WTC11 (cell line): Measurements from ENCODE around the gene CMC2. TPM values are rescaled to one million over a fixed set of nuclear protein-coding genes. Genes with fewer than 3 reads are reported as not detected.

ENCODE experiments used
- ATAC-seq: fragments of 200-7000 bp; cut with Tn5 transposase; 2 replicates; pipeline ENCODE4 v1.10.0; 2021; ENCODE audit warnings: mild to moderate bottlenecking, moderate library complexity
- CTCF ChIA-PET: fragments of 300-600 bp; sonication (Branson Sonifier 250); formaldehyde crosslinking; loops from one replicate; lab custom pipeline; 2021; ENCODE audit warnings: antibody characterized with exemption; lab: Charles Lee
- POLR2A ChIA-PET: fragments of 350-600 bp; sonication (Branson Sonifier 250); formaldehyde crosslinking; loops from one replicate; lab custom pipeline; 2021; ENCODE audit warnings: antibody characterized with exemption; lab: Charles Lee
- DNase-seq: peaks from one replicate; pipeline ENCODE4 v3.0.0; 2021; ENCODE audit warnings: low spot score
- H3K27ac Mint-ChIP-seq: 2 replicates; pipeline ENCODE4 v1.8.0; 2021; ENCODE audit warnings: mixed read lengths
- H3K27me3 Mint-ChIP-seq: 2 replicates; pipeline ENCODE4 v1.8.0; 2021; ENCODE audit warnings: low read depth, mild to moderate bottlenecking, moderate library complexity, mixed read lengths
- H3K36me3 Mint-ChIP-seq: 2 replicates; pipeline ENCODE4 v1.8.0; 2021; ENCODE audit warnings: mixed read lengths
- H3K4me1 Mint-ChIP-seq: 2 replicates; pipeline ENCODE4 v1.8.0; 2022; ENCODE audit warnings: mixed read lengths
- H3K4me3 Mint-ChIP-seq: 2 replicates; pipeline ENCODE4 v1.8.0; 2021; ENCODE audit warnings: mild to moderate bottlenecking, moderate library complexity, mixed read lengths
- H3K9me3 Mint-ChIP-seq: 2 replicates; pipeline ENCODE4 v1.8.0; 2021; ENCODE audit warnings: mixed read lengths
- CBFB ChIP-seq: sonication (generic); formaldehyde crosslinking; IDR thresholded peaks from 2 replicates; pipeline ENCODE4 v1.8.1; 2022; ENCODE audit warnings: mild to moderate bottlenecking, low read depth, missing genetic modification reagents
- ELF4 ChIP-seq: sonication (generic); formaldehyde crosslinking; IDR thresholded peaks from 2 replicates; pipeline ENCODE4 v1.8.1; 2022; ENCODE audit warnings: low read depth, mild to moderate bottlenecking, moderate library complexity, missing genetic modification reagents
- EMX1 ChIP-seq: fragments of 250-450 bp; sonication (Bioruptor Pico); IDR thresholded peaks from 2 replicates; pipeline ENCODE4 v1.8.0; 2021; ENCODE audit warnings: mild to moderate bottlenecking
- FOXJ3 ChIP-seq: sonication (generic); formaldehyde crosslinking; IDR thresholded peaks from 2 replicates; pipeline ENCODE4 v1.9.0; 2021; ENCODE audit warnings: missing genetic modification reagents, mild to moderate bottlenecking, borderline replicate concordance
- IRF2 ChIP-seq: sonication (generic); formaldehyde crosslinking; IDR thresholded peaks from 2 replicates; pipeline ENCODE4 v1.8.0; 2022; ENCODE audit warnings: low read depth, missing genetic modification reagents, borderline replicate concordance
- JAZF1 ChIP-seq: fragments of 250-450 bp; sonication (Bioruptor Pico); IDR thresholded peaks from 2 replicates; pipeline ENCODE4 v1.9.0; 2021; ENCODE audit warnings: moderate library complexity, mild to moderate bottlenecking, inconsistent platforms
- KAT7 ChIP-seq: sonication (generic); formaldehyde crosslinking; IDR thresholded peaks from 2 replicates; pipeline ENCODE4 v1.8.1; 2023; ENCODE audit warnings: missing genetic modification reagents, mild to moderate bottlenecking, borderline replicate concordance
- MYBL2 ChIP-seq: sonication (generic); formaldehyde crosslinking; IDR thresholded peaks from 2 replicates; pipeline ENCODE4 v1.8.1; 2023; ENCODE audit warnings: mild to moderate bottlenecking, moderate library complexity, missing genetic modification reagents
- RORB ChIP-seq: fragments of 250-450 bp; sonication (Bioruptor Pico); IDR thresholded peaks from 2 replicates; pipeline ENCODE4 v1.9.0; 2021; ENCODE audit warnings: mild to moderate bottlenecking
- TEAD1 ChIP-seq: sonication (generic); formaldehyde crosslinking; IDR thresholded peaks from 2 replicates; pipeline ENCODE4 v1.8.0; 2022; ENCODE audit warnings: mild to moderate bottlenecking, missing genetic modification reagents
- TEAD4 ChIP-seq: sonication (generic); formaldehyde crosslinking; IDR thresholded peaks from 2 replicates; pipeline ENCODE4 v1.8.0; 2022; ENCODE audit warnings: mild to moderate bottlenecking, missing genetic modification reagents
- TP53 ChIP-seq: sonication (generic); formaldehyde crosslinking; IDR thresholded peaks from 2 replicates; pipeline ENCODE4 v1.8.1; 2023; ENCODE audit warnings: mild to moderate bottlenecking, missing genetic modification reagents
- ZBTB21 ChIP-seq: sonication (generic); formaldehyde crosslinking; IDR thresholded peaks from 2 replicates; pipeline ENCODE4 v1.8.1; 2023; ENCODE audit warnings: mild to moderate bottlenecking, missing genetic modification reagents, borderline replicate concordance
- ZNF219 ChIP-seq: sonication (generic); formaldehyde crosslinking; IDR thresholded peaks from 2 replicates; pipeline ENCODE4 v1.8.0; 2023; ENCODE audit warnings: missing genetic modification reagents, mild to moderate bottlenecking, borderline replicate concordance
- ZNF396 ChIP-seq: fragments of 250-450 bp; sonication (Bioruptor Pico); IDR thresholded peaks from 2 replicates; pipeline ENCODE4 v1.8.0; 2021; ENCODE audit warnings: mild to moderate bottlenecking, moderate library complexity, borderline replicate concordance
- total RNA-seq: library from RNA; stranded (reverse); gene quantifications from 3 replicates; pipeline ENCODE4 v1.2.3, GENCODE V29; 2021
- TF ChIP-seq, protein P1 (sequence below): sonication (generic); formaldehyde crosslinking; IDR thresholded peaks from 2 replicates; pipeline ENCODE4 v1.8.1; 2022; ENCODE audit warnings: low read depth, missing genetic modification reagents, borderline replicate concordance
- TF ChIP-seq, protein P2 (sequence below): sonication (generic); formaldehyde crosslinking; IDR thresholded peaks from 2 replicates; pipeline ENCODE4 v1.8.1; 2023; ENCODE audit warnings: mild to moderate bottlenecking, missing genetic modification reagents, moderate library complexity
- TF ChIP-seq, protein P3 (sequence below): sonication (generic); formaldehyde crosslinking; IDR thresholded peaks from 2 replicates; pipeline ENCODE4 v1.8.1; 2023; ENCODE audit warnings: mild to moderate bottlenecking, missing genetic modification reagents
- TF ChIP-seq, protein P4 (sequence below): sonication (generic); formaldehyde crosslinking; IDR thresholded peaks from 2 replicates; pipeline ENCODE4 v1.8.0; 2023; ENCODE audit warnings: missing genetic modification reagents
- TF ChIP-seq, protein P5 (sequence below): sonication (generic); formaldehyde crosslinking; IDR thresholded peaks from 2 replicates; pipeline ENCODE4 v1.8.0; 2022; ENCODE audit warnings: missing genetic modification reagents
- TF ChIP-seq, protein P6 (sequence below): sonication (generic); formaldehyde crosslinking; IDR thresholded peaks from 2 replicates; pipeline ENCODE4 v1.8.1; 2023; ENCODE audit warnings: mild to moderate bottlenecking, missing genetic modification reagents, moderate library complexity
- TF ChIP-seq, protein P7 (sequence below): sonication (generic); formaldehyde crosslinking; IDR thresholded peaks from 2 replicates; pipeline ENCODE4 v1.8.0; 2022; ENCODE audit warnings: mild to moderate bottlenecking, missing genetic modification reagents
- TF ChIP-seq, protein P8 (sequence below): sonication (generic); formaldehyde crosslinking; IDR thresholded peaks from 2 replicates; pipeline ENCODE4 v1.8.1; 2023; ENCODE audit warnings: mild to moderate bottlenecking, moderate library complexity, missing genetic modification reagents
- TF ChIP-seq, protein P9 (sequence below): sonication (generic); formaldehyde crosslinking; IDR thresholded peaks from 2 replicates; pipeline ENCODE4 v1.8.1; 2022; ENCODE audit warnings: low read depth, mild to moderate bottlenecking, moderate library complexity, missing genetic modification reagents, borderline replicate concordance

CMC2 gene
- total RNA-seq, 1 experiment from 2014 or later: 78.9 TPM

DNA sequence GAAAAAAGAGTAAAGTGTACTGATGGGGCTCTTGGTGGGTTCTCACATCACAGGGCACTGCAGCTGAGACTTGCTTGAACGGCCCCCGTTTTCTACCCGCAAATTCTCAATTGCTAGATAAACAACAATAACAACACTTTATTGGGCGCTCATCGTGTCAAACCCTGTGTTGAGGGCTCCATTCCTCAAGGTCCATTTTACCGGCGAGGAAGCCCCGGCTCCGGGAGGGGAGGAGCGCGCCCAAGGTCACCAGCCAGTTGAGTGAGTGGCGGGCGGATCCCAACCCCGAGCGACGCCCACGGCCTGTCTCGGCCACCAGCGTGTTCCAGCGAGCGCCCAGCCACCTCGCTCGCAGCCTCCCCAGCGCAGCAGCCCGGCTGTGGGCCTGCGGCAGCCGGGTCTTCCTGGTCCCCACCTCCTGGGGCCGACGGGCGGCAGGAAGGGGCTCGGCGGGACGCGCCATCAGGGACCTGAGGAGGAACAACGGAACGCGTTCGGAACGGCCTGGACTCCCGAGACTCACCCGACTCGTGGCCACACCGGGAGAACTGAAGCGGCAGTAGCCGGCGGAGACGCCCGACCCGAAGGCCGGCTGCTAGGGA, 373 bp downstream of the CMC2 start:
- H3K9me3 Mint-ChIP-seq: no peaks in the 10 kb centered on the region
- H3K36me3 Mint-ChIP-seq: peaks cover 4% of the 10 kb centered on the region
- H3K27me3 Mint-ChIP-seq: no peaks in the 10 kb centered on the region
- peak overlapping the region; percentile 99 for H3K4me3 Mint-ChIP-seq
- peaks cover 22% of the 10 kb centered on the region for H3K4me1 Mint-ChIP-seq
- peak; percentile 40 for DNase-seq
- ChIA-PET CTCF (interaction anchor here (1.1 to 2.6 kb wide), 2 partner anchors 27 to 29 kb away, joined by 4 to 23 read pairs; partner anchors contain the start of gene ATMIN), POLR2A (interaction anchor here (0.9 to 1.4 kb wide), 6 partner anchors 17 to 207 kb away, joined by 3 to 4 read pairs (median 3); partner anchors contain the start of gene ATMIN)
- peak; percentile 5 for ATAC-seq
- H3K27ac Mint-ChIP-seq: peak overlapping the region; percentile 92
- no peak for TF ChIP-seq TP53
- TF ChIP-seq, protein P1, sequence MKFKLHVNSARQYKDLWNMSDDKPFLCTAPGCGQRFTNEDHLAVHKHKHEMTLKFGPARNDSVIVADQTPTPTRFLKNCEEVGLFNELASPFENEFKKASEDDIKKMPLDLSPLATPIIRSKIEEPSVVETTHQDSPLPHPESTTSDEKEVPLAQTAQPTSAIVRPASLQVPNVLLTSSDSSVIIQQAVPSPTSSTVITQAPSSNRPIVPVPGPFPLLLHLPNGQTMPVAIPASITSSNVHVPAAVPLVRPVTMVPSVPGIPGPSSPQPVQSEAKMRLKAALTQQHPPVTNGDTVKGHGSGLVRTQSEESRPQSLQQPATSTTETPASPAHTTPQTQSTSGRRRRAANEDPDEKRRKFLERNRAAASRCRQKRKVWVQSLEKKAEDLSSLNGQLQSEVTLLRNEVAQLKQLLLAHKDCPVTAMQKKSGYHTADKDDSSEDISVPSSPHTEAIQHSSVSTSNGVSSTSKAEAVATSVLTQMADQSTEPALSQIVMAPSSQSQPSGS (CRISPR knock-in tag): no peak
- TF ChIP-seq, protein P2, sequence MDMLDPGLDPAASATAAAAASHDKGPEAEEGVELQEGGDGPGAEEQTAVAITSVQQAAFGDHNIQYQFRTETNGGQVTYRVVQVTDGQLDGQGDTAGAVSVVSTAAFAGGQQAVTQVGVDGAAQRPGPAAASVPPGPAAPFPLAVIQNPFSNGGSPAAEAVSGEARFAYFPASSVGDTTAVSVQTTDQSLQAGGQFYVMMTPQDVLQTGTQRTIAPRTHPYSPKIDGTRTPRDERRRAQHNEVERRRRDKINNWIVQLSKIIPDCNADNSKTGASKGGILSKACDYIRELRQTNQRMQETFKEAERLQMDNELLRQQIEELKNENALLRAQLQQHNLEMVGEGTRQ (CRISPR knock-in tag): no peak
- TF ChIP-seq, protein P3, sequence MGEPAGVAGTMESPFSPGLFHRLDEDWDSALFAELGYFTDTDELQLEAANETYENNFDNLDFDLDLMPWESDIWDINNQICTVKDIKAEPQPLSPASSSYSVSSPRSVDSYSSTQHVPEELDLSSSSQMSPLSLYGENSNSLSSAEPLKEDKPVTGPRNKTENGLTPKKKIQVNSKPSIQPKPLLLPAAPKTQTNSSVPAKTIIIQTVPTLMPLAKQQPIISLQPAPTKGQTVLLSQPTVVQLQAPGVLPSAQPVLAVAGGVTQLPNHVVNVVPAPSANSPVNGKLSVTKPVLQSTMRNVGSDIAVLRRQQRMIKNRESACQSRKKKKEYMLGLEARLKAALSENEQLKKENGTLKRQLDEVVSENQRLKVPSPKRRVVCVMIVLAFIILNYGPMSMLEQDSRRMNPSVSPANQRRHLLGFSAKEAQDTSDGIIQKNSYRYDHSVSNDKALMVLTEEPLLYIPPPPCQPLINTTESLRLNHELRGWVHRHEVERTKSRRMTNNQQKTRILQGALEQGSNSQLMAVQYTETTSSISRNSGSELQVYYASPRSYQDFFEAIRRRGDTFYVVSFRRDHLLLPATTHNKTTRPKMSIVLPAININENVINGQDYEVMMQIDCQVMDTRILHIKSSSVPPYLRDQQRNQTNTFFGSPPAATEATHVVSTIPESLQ (CRISPR knock-in tag): no peak
- no peak for TF ChIP-seq CBFB
- no peak for TF ChIP-seq RORB (CRISPR knock-in tag)
- TF ChIP-seq JAZF1: no peak
- TF ChIP-seq ZBTB21 (CRISPR knock-in tag): no peak
- no peak for TF ChIP-seq FOXJ3 (CRISPR knock-in tag)
- TF ChIP-seq, protein P4, sequence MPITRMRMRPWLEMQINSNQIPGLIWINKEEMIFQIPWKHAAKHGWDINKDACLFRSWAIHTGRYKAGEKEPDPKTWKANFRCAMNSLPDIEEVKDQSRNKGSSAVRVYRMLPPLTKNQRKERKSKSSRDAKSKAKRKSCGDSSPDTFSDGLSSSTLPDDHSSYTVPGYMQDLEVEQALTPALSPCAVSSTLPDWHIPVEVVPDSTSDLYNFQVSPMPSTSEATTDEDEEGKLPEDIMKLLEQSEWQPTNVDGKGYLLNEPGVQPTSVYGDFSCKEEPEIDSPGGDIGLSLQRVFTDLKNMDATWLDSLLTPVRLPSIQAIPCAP (CRISPR knock-in tag): no peak
- no peak for TF ChIP-seq ZNF219 (CRISPR knock-in tag)
- no peak for TF ChIP-seq TEAD1 (CRISPR knock-in tag)
- TF ChIP-seq, protein P5, sequence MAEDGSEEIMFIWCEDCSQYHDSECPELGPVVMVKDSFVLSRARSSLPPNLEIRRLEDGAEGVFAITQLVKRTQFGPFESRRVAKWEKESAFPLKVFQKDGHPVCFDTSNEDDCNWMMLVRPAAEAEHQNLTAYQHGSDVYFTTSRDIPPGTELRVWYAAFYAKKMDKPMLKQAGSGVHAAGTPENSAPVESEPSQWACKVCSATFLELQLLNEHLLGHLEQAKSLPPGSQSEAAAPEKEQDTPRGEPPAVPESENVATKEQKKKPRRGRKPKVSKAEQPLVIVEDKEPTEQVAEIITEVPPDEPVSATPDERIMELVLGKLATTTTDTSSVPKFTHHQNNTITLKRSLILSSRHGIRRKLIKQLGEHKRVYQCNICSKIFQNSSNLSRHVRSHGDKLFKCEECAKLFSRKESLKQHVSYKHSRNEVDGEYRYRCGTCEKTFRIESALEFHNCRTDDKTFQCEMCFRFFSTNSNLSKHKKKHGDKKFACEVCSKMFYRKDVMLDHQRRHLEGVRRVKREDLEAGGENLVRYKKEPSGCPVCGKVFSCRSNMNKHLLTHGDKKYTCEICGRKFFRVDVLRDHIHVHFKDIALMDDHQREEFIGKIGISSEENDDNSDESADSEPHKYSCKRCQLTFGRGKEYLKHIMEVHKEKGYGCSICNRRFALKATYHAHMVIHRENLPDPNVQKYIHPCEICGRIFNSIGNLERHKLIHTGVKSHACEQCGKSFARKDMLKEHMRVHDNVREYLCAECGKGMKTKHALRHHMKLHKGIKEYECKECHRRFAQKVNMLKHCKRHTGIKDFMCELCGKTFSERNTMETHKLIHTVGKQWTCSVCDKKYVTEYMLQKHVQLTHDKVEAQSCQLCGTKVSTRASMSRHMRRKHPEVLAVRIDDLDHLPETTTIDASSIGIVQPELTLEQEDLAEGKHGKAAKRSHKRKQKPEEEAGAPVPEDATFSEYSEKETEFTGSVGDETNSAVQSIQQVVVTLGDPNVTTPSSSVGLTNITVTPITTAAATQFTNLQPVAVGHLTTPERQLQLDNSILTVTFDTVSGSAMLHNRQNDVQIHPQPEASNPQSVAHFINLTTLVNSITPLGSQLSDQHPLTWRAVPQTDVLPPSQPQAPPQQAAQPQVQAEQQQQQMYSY (CRISPR knock-in tag): peak; percentile 66
- TF ChIP-seq EMX1 (CRISPR knock-in tag): no peak
- no peak for TF ChIP-seq ZNF396
- TF ChIP-seq TEAD4 (CRISPR knock-in tag): no peak
- no peak for TF ChIP-seq IRF2 (CRISPR knock-in tag)
- TF ChIP-seq, protein P6, sequence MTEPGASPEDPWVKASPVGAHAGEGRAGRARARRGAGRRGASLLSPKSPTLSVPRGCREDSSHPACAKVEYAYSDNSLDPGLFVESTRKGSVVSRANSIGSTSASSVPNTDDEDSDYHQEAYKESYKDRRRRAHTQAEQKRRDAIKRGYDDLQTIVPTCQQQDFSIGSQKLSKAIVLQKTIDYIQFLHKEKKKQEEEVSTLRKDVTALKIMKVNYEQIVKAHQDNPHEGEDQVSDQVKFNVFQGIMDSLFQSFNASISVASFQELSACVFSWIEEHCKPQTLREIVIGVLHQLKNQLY (CRISPR knock-in tag): 0 out of 2 replicates have a peak, but pooled peaks have one; percentile 21
- TF ChIP-seq, protein P7, sequence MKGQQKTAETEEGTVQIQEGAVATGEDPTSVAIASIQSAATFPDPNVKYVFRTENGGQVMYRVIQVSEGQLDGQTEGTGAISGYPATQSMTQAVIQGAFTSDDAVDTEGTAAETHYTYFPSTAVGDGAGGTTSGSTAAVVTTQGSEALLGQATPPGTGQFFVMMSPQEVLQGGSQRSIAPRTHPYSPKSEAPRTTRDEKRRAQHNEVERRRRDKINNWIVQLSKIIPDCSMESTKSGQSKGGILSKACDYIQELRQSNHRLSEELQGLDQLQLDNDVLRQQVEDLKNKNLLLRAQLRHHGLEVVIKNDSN: no peak
- peak; percentile 59; the same call in 1 of the 2 replicates for TF ChIP-seq ELF4 (CRISPR knock-in tag)
- TF ChIP-seq MYBL2: 0 out of 2 replicates have a peak, but pooled peaks have one; percentile 19
- TF ChIP-seq KAT7 (CRISPR knock-in tag): 0 out of 2 replicates have a peak, but pooled peaks have one; percentile 75
- TF ChIP-seq, protein P8, sequence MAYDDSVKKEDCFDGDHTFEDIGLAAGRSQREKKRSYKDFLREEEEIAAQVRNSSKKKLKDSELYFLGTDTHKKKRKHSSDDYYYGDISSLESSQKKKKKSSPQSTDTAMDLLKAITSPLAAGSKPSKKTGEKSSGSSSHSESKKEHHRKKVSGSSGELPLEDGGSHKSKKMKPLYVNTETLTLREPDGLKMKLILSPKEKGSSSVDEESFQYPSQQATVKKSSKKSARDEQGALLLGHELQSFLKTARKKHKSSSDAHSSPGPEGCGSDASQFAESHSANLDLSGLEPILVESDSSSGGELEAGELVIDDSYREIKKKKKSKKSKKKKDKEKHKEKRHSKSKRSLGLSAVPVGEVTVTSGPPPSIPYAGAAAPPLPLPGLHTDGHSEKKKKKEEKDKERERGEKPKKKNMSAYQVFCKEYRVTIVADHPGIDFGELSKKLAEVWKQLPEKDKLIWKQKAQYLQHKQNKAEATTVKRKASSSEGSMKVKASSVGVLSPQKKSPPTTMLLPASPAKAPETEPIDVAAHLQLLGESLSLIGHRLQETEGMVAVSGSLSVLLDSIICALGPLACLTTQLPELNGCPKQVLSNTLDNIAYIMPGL (CRISPR knock-in tag): 0 out of 2 replicates have a peak, but pooled peaks have one; percentile 43
- TF ChIP-seq, protein P9, sequence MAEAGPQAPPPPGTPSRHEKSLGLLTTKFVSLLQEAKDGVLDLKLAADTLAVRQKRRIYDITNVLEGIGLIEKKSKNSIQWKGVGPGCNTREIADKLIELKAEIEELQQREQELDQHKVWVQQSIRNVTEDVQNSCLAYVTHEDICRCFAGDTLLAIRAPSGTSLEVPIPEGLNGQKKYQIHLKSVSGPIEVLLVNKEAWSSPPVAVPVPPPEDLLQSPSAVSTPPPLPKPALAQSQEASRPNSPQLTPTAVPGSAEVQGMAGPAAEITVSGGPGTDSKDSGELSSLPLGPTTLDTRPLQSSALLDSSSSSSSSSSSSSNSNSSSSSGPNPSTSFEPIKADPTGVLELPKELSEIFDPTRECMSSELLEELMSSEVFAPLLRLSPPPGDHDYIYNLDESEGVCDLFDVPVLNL (CRISPR knock-in tag): no peak
